Activated CD4-positive, alpha-beta T cell treated with anti-CD3 and anti-CD28 coated beads, Interleukin-10, Interleukin-2, amounts not matched to agents 100 ng/mL and 50 ng/mL, durations not matched to agents 16 hours and 8 hours (primary cell): Measurements from ENCODE around the gene FRK.

Experiments used
- DNase-seq: peaks from one replicate; pipeline ENCODE4 v3.0.0-alpha.2; 2020

Gene FRK

GRCh38 chr6:116033687-116034303, 26.9 kb downstream of the FRK start:
- no peak for DNase-seq

- DNase-seq: no peak
Observed at GRCh38 chr6:116030770-116031169, 29.9 kb downstream of the FRK start.

GRCh38 chr6:116029535-116029934, 31.2 kb downstream of the FRK start:
- no peak for DNase-seq

GRCh38 chr6:116028233-116028632, 32.5 kb downstream of the FRK start:
- no peak for DNase-seq

GRCh38 chr6:116027801-116028200, 32.9 kb downstream of the FRK start:
- no peak for DNase-seq

GRCh38 chr6:116025405-116025804, 35.3 kb downstream of the FRK start:
- DNase-seq: no peak

GRCh38 chr6:116022841-116023445, 37.7 kb downstream of the FRK start:
- no peak for DNase-seq

- DNase-seq: no peak
Observed at GRCh38 chr6:116020738-116021137, 40.0 kb downstream of the FRK start.

- DNase-seq: no peak
Observed at GRCh38 chr6:116019428-116019827, 41.3 kb downstream of the FRK start.

- DNase-seq: no peak
Observed at GRCh38 chr6:116018976-116019375, 41.7 kb downstream of the FRK start.

- DNase-seq: no peak
Observed at GRCh38 chr6:116017546-116018295, 43.0 kb downstream of the FRK start.

- DNase-seq: no peak
Observed at GRCh38 chr6:116016846-116017545, 43.7 kb downstream of the FRK start.

- DNase-seq: no peak
Observed at GRCh38 chr6:116015983-116016382, 44.7 kb downstream of the FRK start.

GRCh38 chr6:116015561-116015960, 45.1 kb downstream of the FRK start:
- no peak for DNase-seq

GRCh38 chr6:116012951-116013350, 47.7 kb downstream of the FRK start:
- DNase-seq: no peak

GRCh38 chr6:116012471-116012949, 48.2 kb downstream of the FRK start:
- no peak for DNase-seq

GRCh38 chr6:116011520-116011919, 49.2 kb downstream of the FRK start:
- peak; percentile 79 for DNase-seq

- DNase-seq: peak; percentile 63
Observed at GRCh38 chr6:116010790-116011401, 49.8 kb downstream of the FRK start.

GRCh38 chr6:116010386-116010785, 50.3 kb downstream of the FRK start:
- DNase-seq: no peak

- no peak for DNase-seq
Observed at GRCh38 chr6:116008470-116009243, 52.0 kb downstream of the FRK start.

GRCh38 chr6:116004841-116005815, 55.6 kb downstream of the FRK start:
- no peak for DNase-seq
